HCT116 (cell line): ENCODE data around the gene TMEM82. TPM values are rescaled to one million over a fixed set of nuclear protein-coding genes. Genes with fewer than 3 reads are reported as not detected.

Experiments used
- ATAC-seq: fragments of 200-7000 bp; cut with Tn5 transposase; 2 replicates; pipeline ENCODE4 v1.9.1; 2020; ENCODE audit warnings: mild to moderate bottlenecking, moderate library complexity
- BruUV-seq: library from RNA; stranded (reverse); fragments of 400-500 nt; replicated peaks from 2 replicates; lab custom pipeline; 2021; lab: Mats Ljungman, UMichigan
- CTCF ChIA-PET: fragments of 300-600 bp; sonication (Branson Sonifier 250); formaldehyde crosslinking; loops from one replicate; lab custom pipeline; 2021; ENCODE audit warnings: antibody characterized with exemption; lab: Charles Lee
- POLR2A ChIA-PET: fragments of 300-600, 350-600 bp; sonication (Branson Sonifier 250); formaldehyde crosslinking; loops from one replicate; lab custom pipeline; 2021; ENCODE audit warnings: antibody characterized with exemption; lab: Charles Lee
- RAD21 ChIA-PET, 2 experiments: fragments of 300-600 bp; sonication (Branson Sonifier 250); formaldehyde crosslinking; loops; one replicate each; lab custom pipeline; 2023; ENCODE audit warnings: low total read pairs in 2 of 2; ENCODE audit not compliant: uncharacterized antibody in 2 of 2, unreplicated experiment in 2 of 2, low non-redundant PET in 1 of 2; lab: Charles Lee
- DNase-seq: peaks from one replicate; pipeline ENCODE4 v3.0.0-alpha.2; 2010; ENCODE audit warnings: low read depth, low spot score
- H2AFZ ChIP-seq: fragments of 200-600 bp; shearing (Covaris generic), sonication (generic); 2 replicates; pipeline ENCODE4 v1.6.1; 2017; ENCODE audit warnings: low read depth, mixed run types, mixed read lengths, antibody characterized with exemption, low read length; ENCODE audit not compliant: poor library complexity, severe bottlenecking
- H3K27ac ChIP-seq: 2 replicates; pipeline ENCODE4 v1.5.1; 2012; ENCODE audit warnings: low read depth, low read length
- H3K27me3 ChIP-seq: fragments of 200-600 bp; sonication (generic); 2 replicates; pipeline ENCODE4 v1.6.1; 2016; ENCODE audit warnings: mixed run types, low read length, mixed read lengths; ENCODE audit not compliant: insufficient read depth
- H3K36me3 ChIP-seq, 2 experiments: fragments of 200-500 bp in 1 of 2; fragments of 200-600 bp in 1 of 2; sonication (Bioruptor generic) in 1 of 2; sonication (generic) in 1 of 2; 2 replicates each; pipeline versions ENCODE4 v1.5.1 to v1.6.1; 2014 to 2016; ENCODE audit warnings: low read length in 2 of 2, inconsistent platforms in 1 of 2, mixed read lengths in 1 of 2, mixed run types in 1 of 2; ENCODE audit not compliant: insufficient read depth in 2 of 2, control insufficient read depth in 1 of 2
- H3K4me1 ChIP-seq, 2 experiments: fragments of 200-600 bp in 1 of 2; sonication (generic) in 1 of 2; 2 replicates each; pipeline versions ENCODE4 v1.5.1 to v1.6.1; 2012 to 2017; ENCODE audit warnings: low read length in 2 of 2, inconsistent platforms in 1 of 2, mild to moderate bottlenecking in 1 of 2, mixed read lengths in 1 of 2, mixed run types in 1 of 2, moderate library complexity in 1 of 2; ENCODE audit not compliant: insufficient read depth in 2 of 2, control insufficient read depth in 1 of 2
- H3K4me2 ChIP-seq: fragments of 200-600 bp; sonication (generic); 2 replicates; pipeline ENCODE4 v1.6.1; 2017; ENCODE audit warnings: mixed run types, low read length, mixed read lengths
- H3K4me3 ChIP-seq, 2 experiments: fragments of 200-600 bp in 1 of 2; sonication (generic) in 1 of 2; replicated peaks in 1 of 2; 2 replicates each; pipeline ENCODE4 v1.5.1; 2011 to 2016; ENCODE audit warnings: low read length in 2 of 2, control low read depth in 1 of 2, low read depth in 1 of 2, mild to moderate bottlenecking in 1 of 2, mixed read lengths in 1 of 2, mixed run types in 1 of 2
- H3K79me2 ChIP-seq: fragments of 200-600 bp; sonication (generic); 2 replicates; pipeline ENCODE4 v1.6.1; 2017; ENCODE audit warnings: mild to moderate bottlenecking, mixed run types, low read length, moderate library complexity, mixed read lengths; ENCODE audit not compliant: insufficient read depth
- H3K9ac ChIP-seq: fragments of 200-600 bp; sonication (generic); 2 replicates; pipeline ENCODE4 v1.6.1; 2016; ENCODE audit warnings: low read length, mixed read lengths
- H3K9me2 ChIP-seq: fragments of 200-600 bp; sonication (generic), shearing (Covaris generic); 2 replicates; pipeline ENCODE4 v1.6.1; 2017; ENCODE audit warnings: mixed run types, mild to moderate bottlenecking, moderate library complexity; ENCODE audit not compliant: insufficient read depth
- H3K9me3 ChIP-seq, 2 experiments: fragments of 200-500 bp in 1 of 2; fragments of 200-600 bp in 1 of 2; sonication (Bioruptor generic) in 1 of 2; sonication (generic) in 1 of 2; 2 replicates each; pipeline ENCODE4 v1.6.1; 2014 to 2017; ENCODE audit warnings: low read length in 2 of 2, mixed read lengths in 2 of 2, inconsistent platforms in 1 of 2, low read depth in 1 of 2, mild to moderate bottlenecking in 1 of 2, mixed run types in 1 of 2, moderate library complexity in 1 of 2; ENCODE audit not compliant: control insufficient read depth in 1 of 2, insufficient read depth in 1 of 2
- H4K20me1 ChIP-seq: fragments of 200-600 bp; sonication (generic), shearing (Covaris generic); 2 replicates; pipeline ENCODE4 v1.6.1; 2017; ENCODE audit warnings: mixed run types, mild to moderate bottlenecking, moderate library complexity; ENCODE audit not compliant: insufficient read depth
- CEBPB ChIP-seq: IDR thresholded peaks from 2 replicates; pipeline ENCODE4 v1.6.1; 2012; ENCODE audit warnings: low read depth
- JUND ChIP-seq: IDR thresholded peaks from 2 replicates; pipeline ENCODE4 v1.6.1; 2012
- RAD21 ChIP-seq: IDR thresholded peaks from 2 replicates; pipeline ENCODE4 v1.6.1; 2012; ENCODE audit warnings: low read depth, mild to moderate bottlenecking
- SIN3A ChIP-seq: IDR thresholded peaks from 2 replicates; pipeline ENCODE4 v1.6.1; 2012; ENCODE audit warnings: low read depth
- SRF ChIP-seq: IDR thresholded peaks from 2 replicates; pipeline ENCODE4 v1.6.1; 2012; ENCODE audit warnings: low read depth
- YY1 ChIP-seq: IDR thresholded peaks from 2 replicates; pipeline ENCODE4 v1.6.1; 2011; ENCODE audit warnings: low read length, low read depth, moderate library complexity, mild to moderate bottlenecking; ENCODE audit not compliant: insufficient replicate concordance; ENCODE audit errors: extremely low read depth
- intact Hi-C: fragments of 100-400 bp; cut with micrococcal nuclease; formaldehyde crosslinking; loops from 2 replicates; pipeline ENCODE4 v1.10.0; 2022
- total RNA-seq: library from RNA; stranded (reverse); gene quantifications from one replicate; pipeline ENCODE4 v1.2.1, GENCODE V29; 2021; ENCODE audit not compliant: unreplicated experiment
- TF ChIP-seq, protein P1 (sequence below): IDR thresholded peaks from 2 replicates; pipeline ENCODE4 v1.6.1; 2012; ENCODE audit warnings: low read depth

The TMEM82 gene
- total RNA-seq, 1 experiment from 2014 or later, result not detected

DNA sequence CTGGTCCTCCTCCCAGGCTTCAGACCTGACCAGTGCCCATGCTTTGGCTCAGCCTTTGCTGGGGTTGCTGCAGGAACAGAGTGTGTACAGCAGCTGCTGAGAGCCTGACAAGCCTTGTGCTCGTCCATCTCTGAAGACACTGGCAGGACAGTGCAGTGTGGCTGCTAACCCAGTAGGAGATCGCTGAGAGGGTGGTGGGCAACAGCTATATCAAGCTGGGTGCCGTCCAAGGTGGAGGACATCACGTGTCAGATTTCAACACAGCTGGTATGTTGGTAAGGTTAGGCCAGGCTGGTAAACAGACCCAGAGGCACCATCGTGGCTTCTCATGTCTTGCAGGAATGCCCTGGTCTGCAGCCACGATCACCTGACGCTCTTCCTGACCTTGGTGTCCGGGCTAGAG, 24.1 kb upstream of the TMEM82 start:
- Histone ChIP-seq H3K27ac (no peak overlapping the region), H3K9me2 (no peaks in the 10 kb centered on the region), H3K4me2 (no peak overlapping the region), H3K9me3 (no peaks in the 10 kb centered on the region), H3K36me3 (peaks cover 0 to 3% of the 10 kb centered on the region in 2 experiments; a peak in 1 of 4 replicates), H3K4me1 (no peaks in the 10 kb centered on the region), H3K9ac (no peak overlapping the region), H3K27me3 (no peaks in the 10 kb centered on the region), H3K79me2 (no peaks in the 10 kb centered on the region), H3K4me3 (no peak overlapping the region), H4K20me1 (no peaks in the 10 kb centered on the region), H2AFZ (no peak overlapping the region)
- no peak for ATAC-seq
- DNase-seq, result no peak
- CTCF ChIA-PET, result no interaction called here
- BruUV-seq, result no TSS peak
- TF ChIP-seq SRF (no peak), RAD21 (no peak), JUND (no peak), CEBPB (no peak), SIN3A (no peak), YY1 (no peak)
- TF ChIP-seq, protein P1, sequence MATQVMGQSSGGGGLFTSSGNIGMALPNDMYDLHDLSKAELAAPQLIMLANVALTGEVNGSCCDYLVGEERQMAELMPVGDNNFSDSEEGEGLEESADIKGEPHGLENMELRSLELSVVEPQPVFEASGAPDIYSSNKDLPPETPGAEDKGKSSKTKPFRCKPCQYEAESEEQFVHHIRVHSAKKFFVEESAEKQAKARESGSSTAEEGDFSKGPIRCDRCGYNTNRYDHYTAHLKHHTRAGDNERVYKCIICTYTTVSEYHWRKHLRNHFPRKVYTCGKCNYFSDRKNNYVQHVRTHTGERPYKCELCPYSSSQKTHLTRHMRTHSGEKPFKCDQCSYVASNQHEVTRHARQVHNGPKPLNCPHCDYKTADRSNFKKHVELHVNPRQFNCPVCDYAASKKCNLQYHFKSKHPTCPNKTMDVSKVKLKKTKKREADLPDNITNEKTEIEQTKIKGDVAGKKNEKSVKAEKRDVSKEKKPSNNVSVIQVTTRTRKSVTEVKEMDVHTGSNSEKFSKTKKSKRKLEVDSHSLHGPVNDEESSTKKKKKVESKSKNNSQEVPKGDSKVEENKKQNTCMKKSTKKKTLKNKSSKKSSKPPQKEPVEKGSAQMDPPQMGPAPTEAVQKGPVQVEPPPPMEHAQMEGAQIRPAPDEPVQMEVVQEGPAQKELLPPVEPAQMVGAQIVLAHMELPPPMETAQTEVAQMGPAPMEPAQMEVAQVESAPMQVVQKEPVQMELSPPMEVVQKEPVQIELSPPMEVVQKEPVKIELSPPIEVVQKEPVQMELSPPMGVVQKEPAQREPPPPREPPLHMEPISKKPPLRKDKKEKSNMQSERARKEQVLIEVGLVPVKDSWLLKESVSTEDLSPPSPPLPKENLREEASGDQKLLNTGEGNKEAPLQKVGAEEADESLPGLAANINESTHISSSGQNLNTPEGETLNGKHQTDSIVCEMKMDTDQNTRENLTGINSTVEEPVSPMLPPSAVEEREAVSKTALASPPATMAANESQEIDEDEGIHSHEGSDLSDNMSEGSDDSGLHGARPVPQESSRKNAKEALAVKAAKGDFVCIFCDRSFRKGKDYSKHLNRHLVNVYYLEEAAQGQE, result no peak
- intact Hi-C loops, result no loop called here
- POLR2A ChIA-PET, result no interaction called here
- RAD21 ChIA-PET, result interaction anchor here in 1 of 2 experiments (0.6 kb wide), 1 partner anchor 241 kb away, joined by 4 read pairs; no protein-coding TSS in a partner anchor
